Prostate gland (tissue), 2 donors: ENCODE data around the gene SMIM43. TPM values are rescaled to one million over a fixed set of nuclear protein-coding genes. Genes with fewer than 3 reads are reported as not detected.

Experiments used
- DNase-seq: peaks from one replicate; pipeline ENCODE4 v3.0.0-alpha.2; 2019; ENCODE audit warnings: low spot score
- H3K27ac ChIP-seq, 2 donors: fragments of 200-600 bp; sonication (generic); 2 replicates each; pipeline ENCODE4 v1.5.1; 2017 to 2019
- H3K27me3 ChIP-seq: fragments of 200-600 bp; sonication (generic); replicated peaks from 2 replicates; pipeline ENCODE4 v1.5.1; 2019; ENCODE audit not compliant: insufficient read depth
- H3K36me3 ChIP-seq, 2 donors: fragments of 200-600 bp; sonication (generic); 1 replicate in 1 of 2; 2 replicates in 1 of 2; pipeline versions ENCODE4 v1.5.1 to v1.8.1; 2017 to 2019
- H3K4me1 ChIP-seq: fragments of 200-600 bp; sonication (generic); replicated peaks from 2 replicates; pipeline ENCODE4 v1.5.1; 2019
- H3K4me3 ChIP-seq, 2 donors: fragments of 200-600 bp; sonication (generic); 2 replicates each; pipeline ENCODE4 v1.5.1; 2017 to 2019
- H3K9me3 ChIP-seq: fragments of 200-600 bp; sonication (generic); 2 replicates; pipeline ENCODE4 v1.5.1; 2017
- CTCF ChIP-seq, 4 experiments: fragments of 200-600 bp in 2 of 4; fragments of 450-650 bp in 2 of 4; sonication (generic) in 2 of 4; IDR thresholded peaks; 1 replicate in 3 of 4; 2 replicates in 1 of 4; pipeline ENCODE4 v1.5.1; 2016 to 2019; ENCODE audit warnings: antibody characterized with exemption in 4 of 4, mild to moderate bottlenecking in 2 of 4, moderate library complexity in 2 of 4
- POLR2A ChIP-seq: fragments of 450-650 bp; IDR thresholded peaks from one replicate; pipeline ENCODE4 v1.6.1; 2016; ENCODE audit warnings: antibody characterized with exemption, mild to moderate bottlenecking
- POLR2AphosphoS5 ChIP-seq: sonication (generic); formaldehyde crosslinking; IDR thresholded peaks from one replicate; pipeline ENCODE4 v1.6.1; 2017; ENCODE audit warnings: antibody characterized with exemption
- WGBS: methylation state at CpG from one replicate; pipeline ENCODE4 v1.1.5; 2018; 5-methylcytosine and 5-hydroxymethylcytosine counted together
- intact Hi-C: fragments of 100-400 bp; cut with DNase I; formaldehyde crosslinking; loops from one replicate; pipeline ENCODE4 v1.14.2; 2022
- total RNA-seq, 2 donors: library from RNA; depleted of rRNA; stranded (reverse); fragments of >200 nt; gene quantifications; one replicate each; pipeline ENCODE4 v1.1.0, GENCODE V29; 2016

Gene SMIM43
- total RNA-seq, 2 donors from 2014 or later = not detected

- no peaks in the 10 kb centered on the region for H3K36me3 ChIP-seq
- no peak overlapping the region for H3K27ac ChIP-seq
- TF ChIP-seq POLR2AphosphoS5 (no peak), CTCF (IDR thresholded peaks at IDR 0.05) (no peak), POLR2A (no peak)
- no peak for DNase-seq
- 20% methylated on average over 2 of the region's 2 CpGs for WGBS
- no peaks in the 10 kb centered on the region for H3K9me3 ChIP-seq
- no peak overlapping the region for H3K4me3 ChIP-seq
- H3K27me3 ChIP-seq = no peaks in the 10 kb centered on the region
- H3K4me1 ChIP-seq = no peaks in the 10 kb centered on the region
- intact Hi-C loops = no loop called here
Measured at GRCh38 chr4:121784975-121785374, 20.0 kb upstream of the SMIM43 start.

- Histone ChIP-seq H3K36me3 (no peaks in the 10 kb centered on the region), H3K27me3 (no peaks in the 10 kb centered on the region), H3K9me3 (no peaks in the 10 kb centered on the region), H3K4me1 (no peaks in the 10 kb centered on the region), H3K4me3 (no peak overlapping the region), H3K27ac (no peak overlapping the region)
- 97% methylated on average over 1 of the region's 1 CpG for WGBS
- intact Hi-C loops = no loop called here
- DNase-seq = no peak
- TF ChIP-seq POLR2AphosphoS5 (no peak), POLR2A (no peak), CTCF (IDR thresholded peaks at IDR 0.05) (no peak)
Measured at GRCh38 chr4:121784401-121784800, 19.4 kb upstream of the SMIM43 start.

GRCh38 chr4:121783210-121783609 lies 18.2 kb upstream of the SMIM43 start:
- no peak overlapping the region for H3K27ac ChIP-seq
- TF ChIP-seq CTCF (IDR thresholded peaks at IDR 0.05) = no peak
- no peak for TF ChIP-seq POLR2AphosphoS5
- TF ChIP-seq POLR2A = no peak
- no peaks in the 10 kb centered on the region for H3K27me3 ChIP-seq
- H3K36me3 ChIP-seq = no peaks in the 10 kb centered on the region
- WGBS = 70% methylated on average over 1 of the region's 1 CpG
- DNase-seq = no peak
- intact Hi-C loops = no loop called here
- H3K4me1 ChIP-seq = no peaks in the 10 kb centered on the region
- H3K4me3 ChIP-seq = no peak overlapping the region
- no peaks in the 10 kb centered on the region for H3K9me3 ChIP-seq

GRCh38 chr4:121778991-121779628 lies 14.1 kb upstream of the SMIM43 start:
- no peak for DNase-seq
- Histone ChIP-seq H3K9me3 (no peaks in the 10 kb centered on the region), H3K36me3 (no peaks in the 10 kb centered on the region), H3K4me3 (no peak overlapping the region), H3K27me3 (no peaks in the 10 kb centered on the region), H3K4me1 (no peaks in the 10 kb centered on the region), H3K27ac (no peak overlapping the region)
- intact Hi-C loops = no loop called here
- 78% methylated on average over 8 of the region's 8 CpGs for WGBS
- no peak for TF ChIP-seq POLR2A
- TF ChIP-seq CTCF (IDR thresholded peaks at IDR 0.05) = no peak
- no peak for TF ChIP-seq POLR2AphosphoS5

- Histone ChIP-seq H3K4me1 (no peaks in the 10 kb centered on the region), H3K4me3 (no peak overlapping the region), H3K36me3 (no peaks in the 10 kb centered on the region), H3K27me3 (no peaks in the 10 kb centered on the region), H3K9me3 (no peaks in the 10 kb centered on the region), H3K27ac (no peak overlapping the region)
- TF ChIP-seq POLR2A (no peak), CTCF (IDR thresholded peaks at IDR 0.05) (no peak), POLR2AphosphoS5 (no peak)
- WGBS = 18% methylated on average over 3 of the region's 3 CpGs
- no peak for DNase-seq
- intact Hi-C loops = no loop called here
Measured at GRCh38 chr4:121777625-121778024, 12.7 kb upstream of the SMIM43 start.
